RWPE2 (cell line): ENCODE results near the gene CELF2.
"Not testable (repeated sequence)": the region's sequence is repeated elsewhere in the genome, so short reads cannot be mapped to it uniquely, and the experiment has no call there.

Source experiments
- ATAC-seq: fragments of 200-7000 bp; cut with Tn5 transposase; 3 replicates; pipeline ENCODE4 v1.9.1; 2021; ENCODE audit warnings: low read depth
- DNase-seq: peaks from one replicate; pipeline ENCODE4 v3.0.0-alpha.2; 2020; ENCODE audit warnings: low spot score
- H3K27ac ChIP-seq: fragments of 450-650 bp; 2 replicates; pipeline ENCODE4 v1.5.1; 2017; ENCODE audit warnings: mild to moderate bottlenecking; ENCODE audit not compliant: poor library complexity, severe bottlenecking
- H3K27me3 ChIP-seq: fragments of 250-450 bp; sonication (Bioruptor Pico); 2 replicates; pipeline ENCODE4 v1.5.1; 2021; ENCODE audit warnings: mild to moderate bottlenecking, moderate library complexity; ENCODE audit not compliant: insufficient read depth, poor library complexity, severe bottlenecking
- H3K36me3 ChIP-seq: fragments of 250-450 bp; sonication (Bioruptor Pico); 2 replicates; pipeline ENCODE4 v1.5.1; 2020; ENCODE audit warnings: low read depth, mild to moderate bottlenecking, moderate library complexity
- H3K4me1 ChIP-seq: fragments of 250-450 bp; sonication (Bioruptor Pico); 2 replicates; pipeline ENCODE4 v1.5.1; 2021; ENCODE audit warnings: mild to moderate bottlenecking, moderate library complexity; ENCODE audit not compliant: insufficient read depth, poor library complexity, severe bottlenecking
- H3K4me3 ChIP-seq: fragments of 250-450 bp; sonication (Bioruptor Pico); 2 replicates; pipeline ENCODE4 v1.5.1; 2021; ENCODE audit warnings: mild to moderate bottlenecking, moderate library complexity; ENCODE audit not compliant: severe bottlenecking
- H3K9me3 ChIP-seq: fragments of 250-450 bp; sonication (Bioruptor Pico); 2 replicates; pipeline ENCODE4 v1.5.1; 2021; ENCODE audit warnings: mild to moderate bottlenecking, moderate library complexity; ENCODE audit not compliant: severe bottlenecking
- CTCF ChIP-seq: fragments of 450-650 bp; IDR thresholded peaks from one replicate; pipeline ENCODE4 v1.5.1; 2017; ENCODE audit warnings: mild to moderate bottlenecking, moderate library complexity; ENCODE audit not compliant: poor library complexity, severe bottlenecking

CELF2 gene

GRCh38 chr10:11363497-11363896, 345.8 kb downstream of the CELF2 start:
- Histone ChIP-seq H3K9me3 (no peaks in the 10 kb centered on the region), H3K4me1 (no peaks in the 10 kb centered on the region), H3K4me3 (no peak overlapping the region), H3K27ac (no peak overlapping the region), H3K36me3 (no peaks in the 10 kb centered on the region), H3K27me3 (no peaks in the 10 kb centered on the region)
- no peak for TF ChIP-seq CTCF
- ATAC-seq: no peak
- no peak for DNase-seq

- Histone ChIP-seq H3K4me3 (no peak overlapping the region), H3K27me3 (no peaks in the 10 kb centered on the region), H3K9me3 (no peaks in the 10 kb centered on the region), H3K27ac (no peak overlapping the region), H3K4me1 (no peaks in the 10 kb centered on the region), H3K36me3 (no peaks in the 10 kb centered on the region)
- DNase-seq (no peak), ATAC-seq (no peak)
- TF ChIP-seq CTCF: no peak
Observed at GRCh38 chr10:11364241-11364640, 346.6 kb downstream of the CELF2 start.

- not testable (repeated sequence) for ATAC-seq, H3K27me3 ChIP-seq, H3K4me3 ChIP-seq, H3K36me3 ChIP-seq, H3K9me3 ChIP-seq, H3K4me1 ChIP-seq, H3K27ac ChIP-seq, DNase-seq
Observed at GRCh38 chr10:11366889-11367288, 349.2 kb downstream of the CELF2 start.

GRCh38 chr10:11367505-11367904, 349.8 kb downstream of the CELF2 start:
- no peaks in the 10 kb centered on the region for H3K4me1 ChIP-seq
- DNase-seq (no peak), ATAC-seq (no peak)
- H3K4me3 ChIP-seq: no peak overlapping the region
- no peak overlapping the region for H3K27ac ChIP-seq
- no peaks in the 10 kb centered on the region for H3K27me3 ChIP-seq
- no peaks in the 10 kb centered on the region for H3K9me3 ChIP-seq
- no peak for TF ChIP-seq CTCF
- H3K36me3 ChIP-seq: no peaks in the 10 kb centered on the region

GRCh38 chr10:11373717-11374171, 356.1 kb downstream of the CELF2 start:
- H3K36me3 ChIP-seq: no peaks in the 10 kb centered on the region
- H3K27me3 ChIP-seq: no peaks in the 10 kb centered on the region
- DNase-seq (no peak), ATAC-seq (no peak)
- H3K9me3 ChIP-seq: no peaks in the 10 kb centered on the region
- no peak overlapping the region for H3K4me3 ChIP-seq
- no peak for TF ChIP-seq CTCF
- no peaks in the 10 kb centered on the region for H3K4me1 ChIP-seq
- H3K27ac ChIP-seq: no peak overlapping the region
